Stomach smooth muscle (tissue), 2 donors: Measurements from ENCODE around the gene BCL2.

Experiments
- H3K27ac ChIP-seq: one replicate; pipeline ENCODE4 v1.7.0; 2013; ENCODE audit warnings: mild to moderate bottlenecking, low read length, inconsistent platforms
- H3K27me3 ChIP-seq, 2 donors: one replicate each; pipeline ENCODE4 v1.7.0; 2013; ENCODE audit warnings: low read length in 2 of 2; ENCODE audit not compliant: insufficient read depth in 2 of 2, control insufficient read depth in 1 of 2
- H3K36me3 ChIP-seq, 2 donors: one replicate each; pipeline ENCODE4 v1.7.0; 2013; ENCODE audit warnings: low read length in 2 of 2; ENCODE audit not compliant: control insufficient read depth in 2 of 2, insufficient read depth in 2 of 2
- H3K4me1 ChIP-seq: one replicate; pipeline ENCODE4 v1.7.0; 2013; ENCODE audit warnings: low read length; ENCODE audit not compliant: control insufficient read depth, insufficient read depth
- H3K4me3 ChIP-seq, 2 donors: one replicate each; pipeline ENCODE4 v1.7.0; 2013; ENCODE audit warnings: low read length in 2 of 2
- H3K9ac ChIP-seq, 2 donors: one replicate each; pipeline ENCODE4 v1.7.0; 2013; ENCODE audit warnings: low read length in 2 of 2, mild to moderate bottlenecking in 1 of 2
- H3K9me3 ChIP-seq, 2 donors: one replicate each; pipeline ENCODE4 v1.7.0; 2013; ENCODE audit warnings: low read length in 2 of 2; ENCODE audit not compliant: control insufficient read depth in 2 of 2
- donor health status: healthy.
- donor health status: Pancreatic carcinoma.

Gene BCL2

GRCh38 chr18:63187223-63187574 is 132.4 kb downstream of the BCL2 start:
- no peak overlapping the region for H3K4me3 ChIP-seq
- no peaks in the 10 kb centered on the region for H3K9me3 ChIP-seq
- no peaks in the 10 kb centered on the region for H3K27me3 ChIP-seq
- H3K27ac ChIP-seq, result peak overlapping the region; percentile 26
- peaks cover 27% of the 10 kb centered on the region for H3K4me1 ChIP-seq
- no peak overlapping the region for H3K9ac ChIP-seq
- H3K36me3 ChIP-seq, result no peaks in the 10 kb centered on the region

- no peaks in the 10 kb centered on the region for H3K36me3 ChIP-seq
- no peaks in the 10 kb centered on the region for H3K27me3 ChIP-seq
- H3K4me1 ChIP-seq, result peaks cover 33% of the 10 kb centered on the region
- no peak overlapping the region for H3K4me3 ChIP-seq
- no peak overlapping the region for H3K9ac ChIP-seq
- H3K9me3 ChIP-seq, result no peaks in the 10 kb centered on the region
- H3K27ac ChIP-seq, result no peak overlapping the region
These were observed 132.9 kb downstream of the BCL2 start for GRCh38 chr18:63186520-63187222.

- Histone ChIP-seq H3K4me3 (no peak overlapping the region), H3K9me3 (no peaks in the 10 kb centered on the region), H3K4me1 (peaks cover 40% of the 10 kb centered on the region), H3K9ac (no peak overlapping the region), H3K27me3 (no peaks in the 10 kb centered on the region), H3K27ac (no peak overlapping the region), H3K36me3 (no peaks in the 10 kb centered on the region)
These were observed 133.6 kb downstream of the BCL2 start for GRCh38 chr18:63185984-63186383.

GRCh38 chr18:63183952-63184770 is 135.4 kb downstream of the BCL2 start:
- Histone ChIP-seq H3K27me3 (no peaks in the 10 kb centered on the region), H3K36me3 (no peaks in the 10 kb centered on the region), H3K9me3 (no peaks in the 10 kb centered on the region), H3K9ac (no peak overlapping the region), H3K4me1 (peaks cover 45% of the 10 kb centered on the region), H3K27ac (no peak overlapping the region), H3K4me3 (no peak overlapping the region)

- no peaks in the 10 kb centered on the region for H3K27me3 ChIP-seq
- no peaks in the 10 kb centered on the region for H3K36me3 ChIP-seq
- peaks cover 52% of the 10 kb centered on the region for H3K4me1 ChIP-seq
- H3K4me3 ChIP-seq, result no peak overlapping the region
- no peaks in the 10 kb centered on the region for H3K9me3 ChIP-seq
- no peak overlapping the region for H3K9ac ChIP-seq
- peak overlapping the region; percentile 46 for H3K27ac ChIP-seq
These were observed 136.2 kb downstream of the BCL2 start for GRCh38 chr18:63183378-63183777.

- Histone ChIP-seq H3K9me3 (no peaks in the 10 kb centered on the region), H3K4me3 (no peak overlapping the region), H3K9ac (no peak overlapping the region), H3K27me3 (no peaks in the 10 kb centered on the region), H3K4me1 (peaks cover 56% of the 10 kb centered on the region), H3K27ac (peak overlapping the region; percentile 46), H3K36me3 (no peaks in the 10 kb centered on the region)
These were observed 136.7 kb downstream of the BCL2 start for GRCh38 chr18:63182861-63183260.

GRCh38 chr18:63182310-63182772 is 137.2 kb downstream of the BCL2 start:
- Histone ChIP-seq H3K4me1 (peaks cover 56% of the 10 kb centered on the region), H3K36me3 (no peaks in the 10 kb centered on the region), H3K9me3 (no peaks in the 10 kb centered on the region), H3K27ac (peak overlapping the region; percentile 31), H3K9ac (no peak overlapping the region), H3K4me3 (peak overlapping the region in 1 of 2 donors; percentile 44), H3K27me3 (no peaks in the 10 kb centered on the region)

GRCh38 chr18:63181706-63182309 is 137.8 kb downstream of the BCL2 start:
- H3K9ac ChIP-seq, result no peak overlapping the region
- H3K36me3 ChIP-seq, result no peaks in the 10 kb centered on the region
- H3K27me3 ChIP-seq, result no peaks in the 10 kb centered on the region
- no peaks in the 10 kb centered on the region for H3K9me3 ChIP-seq
- H3K27ac ChIP-seq, result peak overlapping the region; percentile 31
- peaks cover 54% of the 10 kb centered on the region for H3K4me1 ChIP-seq
- peak overlapping the region in 1 of 2 donors; percentile 44 for H3K4me3 ChIP-seq

GRCh38 chr18:63180971-63181376 is 138.6 kb downstream of the BCL2 start:
- no peak overlapping the region for H3K27ac ChIP-seq
- H3K27me3 ChIP-seq, result no peaks in the 10 kb centered on the region
- H3K4me1 ChIP-seq, result peaks cover 54% of the 10 kb centered on the region
- no peak overlapping the region for H3K4me3 ChIP-seq
- H3K9me3 ChIP-seq, result no peaks in the 10 kb centered on the region
- no peak overlapping the region for H3K9ac ChIP-seq
- no peaks in the 10 kb centered on the region for H3K36me3 ChIP-seq

- H3K4me3 ChIP-seq, result no peak overlapping the region
- H3K9ac ChIP-seq, result no peak overlapping the region
- no peak overlapping the region for H3K27ac ChIP-seq
- H3K27me3 ChIP-seq, result no peaks in the 10 kb centered on the region
- H3K9me3 ChIP-seq, result no peaks in the 10 kb centered on the region
- peaks cover 52% of the 10 kb centered on the region for H3K4me1 ChIP-seq
- no peaks in the 10 kb centered on the region for H3K36me3 ChIP-seq
These were observed 139.2 kb downstream of the BCL2 start for GRCh38 chr18:63180321-63180720.
